NCI-H69 (cell line): Measurements from ENCODE around the gene EOMES.
A peak's percentile ranks its signal among the peaks of the same experiment; 100 is the strongest.
"Not testable (repeated sequence)": the region's sequence is repeated elsewhere in the genome, so short reads cannot be mapped to it uniquely, and the experiment has no call there.

ENCODE experiments used
- DNase-seq: peaks from one replicate; lab custom pipeline; 2025; lab: John Stamatoyannopoulos, UW

The EOMES gene

GRCh38 chr3:27721717-27722564 lies at the start of gene EOMES:
EOMES (minus strand) TSS chr3:27722323; CDS start chr3:27722294, 29 bp downstream.
- peak; percentile 75 for DNase-seq

- DNase-seq, result not testable (repeated sequence)
Measured at GRCh38 chr3:27770384-27770783, 48.3 kb upstream of the EOMES start.

- DNase-seq, result no peak
Measured at GRCh38 chr3:27767000-27767399, 44.9 kb upstream of the EOMES start.

GRCh38 chr3:27758083-27758482 lies 36.0 kb upstream of the EOMES start:
- DNase-seq, result no peak

- DNase-seq, result no peak
Measured at GRCh38 chr3:27756877-27757276, 34.8 kb upstream of the EOMES start.

- DNase-seq, result no peak
Measured at GRCh38 chr3:27752926-27753325, 30.8 kb upstream of the EOMES start.

- DNase-seq, result no peak
Measured at GRCh38 chr3:27749643-27750042, 27.5 kb upstream of the EOMES start.

- DNase-seq, result no peak
Measured at GRCh38 chr3:27746838-27747237, 24.7 kb upstream of the EOMES start.

GRCh38 chr3:27740854-27741253 lies 18.7 kb upstream of the EOMES start:
- DNase-seq, result no peak

- DNase-seq, result no peak
Measured at GRCh38 chr3:27737091-27737490, 15.0 kb upstream of the EOMES start.

GRCh38 chr3:27730774-27731659 lies 8.9 kb upstream of the EOMES start:
- DNase-seq, result no peak

- DNase-seq, result peak; percentile 4
Measured at GRCh38 chr3:27729748-27730611, 7.9 kb upstream of the EOMES start.

GRCh38 chr3:27729325-27729724 lies 7.2 kb upstream of the EOMES start:
- DNase-seq, result no peak

GRCh38 chr3:27728195-27729087 lies 6.3 kb upstream of the EOMES start:
- DNase-seq, result peak; percentile 64

GRCh38 chr3:27726240-27726639 lies 4.1 kb upstream of the EOMES start:
- no peak for DNase-seq

- no peak for DNase-seq
Measured at GRCh38 chr3:27724459-27725197, 2.5 kb upstream of the EOMES start.

- DNase-seq, result no peak
Measured at GRCh38 chr3:27723815-27724458, 1.8 kb upstream of the EOMES start.

- no peak for DNase-seq
Measured at GRCh38 chr3:27723456-27723814, 1.3 kb upstream of the EOMES start.

- no peak for DNase-seq
Measured at GRCh38 chr3:27723001-27723445, 900 bp upstream of the EOMES start.
